ENCODE data around the gene FFAR1.

The FFAR1 gene, protein sequence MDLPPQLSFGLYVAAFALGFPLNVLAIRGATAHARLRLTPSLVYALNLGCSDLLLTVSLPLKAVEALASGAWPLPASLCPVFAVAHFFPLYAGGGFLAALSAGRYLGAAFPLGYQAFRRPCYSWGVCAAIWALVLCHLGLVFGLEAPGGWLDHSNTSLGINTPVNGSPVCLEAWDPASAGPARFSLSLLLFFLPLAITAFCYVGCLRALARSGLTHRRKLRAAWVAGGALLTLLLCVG (N-terminal part only)

GRCh38 chr19:35347171-35347929 is at the start of gene FFAR1:
Gene FFAR1, plus strand, starts transcription at chr19:35347902. Its CDS starts 3,650 bp downstream, at chr19:35351552.
- no peak for DNase-seq

DNA sequence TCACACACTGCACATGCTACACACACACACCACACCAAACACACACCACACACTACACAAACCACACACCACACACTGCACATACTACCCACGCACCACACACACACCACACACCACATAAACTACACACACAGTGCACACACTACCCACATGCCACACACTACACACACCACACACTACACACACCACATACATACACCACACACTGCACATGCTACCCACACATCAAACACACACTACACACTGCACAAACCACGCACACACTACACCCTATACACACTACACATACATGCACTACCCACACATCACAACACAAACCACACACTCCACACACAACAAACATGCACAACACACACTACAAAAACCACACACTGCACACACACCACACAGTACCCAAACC is 49.8 kb upstream of the FFAR1 start:
- DNase-seq = no peak

GRCh38 chr19:35298561-35298972 is 49.1 kb upstream of the FFAR1 start:
- no peak for DNase-seq

DNA sequence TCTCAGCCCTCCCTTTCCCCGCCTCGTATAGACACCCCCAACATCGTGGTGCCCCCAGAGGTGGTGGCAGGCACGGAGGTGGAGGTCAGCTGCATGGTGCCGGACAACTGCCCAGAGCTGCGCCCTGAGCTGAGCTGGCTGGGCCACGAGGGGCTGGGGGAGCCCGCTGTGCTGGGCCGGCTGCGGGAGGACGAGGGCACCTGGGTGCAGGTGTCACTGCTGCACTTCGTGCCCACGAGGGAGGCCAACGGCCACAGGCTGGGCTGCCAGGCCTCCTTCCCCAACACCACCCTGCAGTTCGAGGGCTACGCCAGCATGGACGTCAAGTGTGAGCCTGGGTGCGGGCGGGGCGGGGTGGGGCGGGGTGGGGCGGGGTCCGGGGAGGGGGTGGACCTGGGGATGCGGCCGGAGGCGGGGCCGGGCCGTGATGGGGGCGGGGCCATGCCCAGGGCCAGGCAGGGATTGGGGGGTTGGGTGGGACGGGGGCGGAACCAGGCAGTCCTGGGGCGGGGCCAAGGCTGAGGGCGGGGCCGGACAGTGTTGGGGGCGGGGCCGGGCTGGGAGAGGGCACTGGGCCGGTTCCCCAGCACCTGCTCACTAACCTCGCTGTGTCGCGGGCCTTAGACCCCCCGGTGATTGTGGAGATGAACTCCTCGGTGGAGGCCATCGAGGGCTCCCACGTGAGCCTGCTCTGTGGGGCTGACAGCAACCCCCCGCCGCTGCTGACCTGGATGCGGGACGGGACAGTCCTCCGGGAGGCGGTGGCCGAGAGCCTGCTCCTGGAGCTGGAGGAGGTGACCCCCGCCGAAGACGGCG is 48.0 kb upstream of the FFAR1 start:
- DNase-seq = no peak

DNA sequence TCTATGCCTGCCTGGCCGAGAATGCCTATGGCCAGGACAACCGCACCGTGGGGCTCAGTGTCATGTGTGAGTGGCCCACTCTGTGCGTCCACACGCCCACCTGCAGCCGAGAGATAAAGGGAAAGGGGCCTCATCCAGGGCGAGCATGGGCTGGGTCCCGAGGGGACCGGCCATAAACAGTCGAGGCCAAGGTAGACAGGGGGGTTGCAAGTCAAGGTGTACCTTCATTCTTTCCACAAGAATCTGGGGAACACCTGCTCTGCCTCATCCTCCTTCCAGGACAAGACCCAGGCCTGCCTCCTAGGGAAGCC is 47.4 kb upstream of the FFAR1 start:
- DNase-seq = no peak

- no peak for DNase-seq
These were observed 45.7 kb upstream of the FFAR1 start for GRCh38 chr19:35301961-35302360.

DNA sequence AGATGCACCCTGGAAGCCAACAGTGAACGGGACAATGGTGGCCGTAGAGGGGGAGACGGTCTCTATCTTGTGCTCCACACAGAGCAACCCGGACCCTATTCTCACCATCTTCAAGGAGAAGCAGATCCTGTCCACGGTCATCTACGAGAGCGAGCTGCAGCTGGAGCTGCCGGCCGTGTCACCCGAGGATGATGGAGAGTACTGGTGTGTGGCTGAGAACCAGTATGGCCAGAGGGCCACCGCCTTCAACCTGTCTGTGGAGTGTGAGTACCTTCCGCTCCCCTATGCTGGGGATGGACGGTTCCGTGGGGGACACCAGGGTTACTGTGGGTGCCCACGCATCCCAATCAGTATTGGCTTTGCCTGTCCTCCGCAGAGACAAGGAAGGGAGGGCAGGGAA is 45.3 kb upstream of the FFAR1 start:
- no peak for DNase-seq

- no peak for DNase-seq
These were observed 44.3 kb upstream of the FFAR1 start for GRCh38 chr19:35303357-35303915.

- no peak for DNase-seq
These were observed 43.7 kb upstream of the FFAR1 start for GRCh38 chr19:35304036-35304435.

- no peak for DNase-seq
These were observed 42.5 kb upstream of the FFAR1 start for GRCh38 chr19:35305181-35305580.

GRCh38 chr19:35306473-35307246 is 41.0 kb upstream of the FFAR1 start:
- no peak for DNase-seq

DNA sequence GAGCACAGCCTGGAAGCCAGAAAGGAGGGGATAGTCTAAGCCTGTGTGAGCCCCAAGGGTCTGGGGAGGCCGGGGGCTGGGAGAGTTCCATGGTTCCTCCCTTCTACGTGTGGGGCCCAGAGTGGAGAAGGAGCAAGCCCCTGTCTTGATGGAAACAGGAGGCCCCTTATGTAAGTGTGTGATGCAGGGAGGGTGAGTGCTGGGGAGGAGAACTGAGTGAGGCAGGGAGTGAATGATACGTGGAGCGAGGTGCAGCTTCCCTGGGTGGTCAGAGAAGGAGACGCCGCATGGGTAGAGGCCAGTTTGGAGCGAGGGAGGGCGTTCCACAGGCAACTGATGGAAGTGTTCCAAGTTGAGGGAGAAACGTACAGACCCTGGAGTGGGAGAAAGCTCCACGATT is 39.8 kb upstream of the FFAR1 start:
- no peak for DNase-seq

GRCh38 chr19:35308910-35309309 is 38.8 kb upstream of the FFAR1 start:
- DNase-seq = no peak

GRCh38 chr19:35309481-35310279 is 38.0 kb upstream of the FFAR1 start:
- no peak for DNase-seq

- DNase-seq = no peak
These were observed 37.4 kb upstream of the FFAR1 start for GRCh38 chr19:35310331-35310730.

GRCh38 chr19:35310811-35311465 is 36.8 kb upstream of the FFAR1 start:
- DNase-seq = no peak

GRCh38 chr19:35311901-35312665 is 35.6 kb upstream of the FFAR1 start:
- DNase-seq = no peak

DNA sequence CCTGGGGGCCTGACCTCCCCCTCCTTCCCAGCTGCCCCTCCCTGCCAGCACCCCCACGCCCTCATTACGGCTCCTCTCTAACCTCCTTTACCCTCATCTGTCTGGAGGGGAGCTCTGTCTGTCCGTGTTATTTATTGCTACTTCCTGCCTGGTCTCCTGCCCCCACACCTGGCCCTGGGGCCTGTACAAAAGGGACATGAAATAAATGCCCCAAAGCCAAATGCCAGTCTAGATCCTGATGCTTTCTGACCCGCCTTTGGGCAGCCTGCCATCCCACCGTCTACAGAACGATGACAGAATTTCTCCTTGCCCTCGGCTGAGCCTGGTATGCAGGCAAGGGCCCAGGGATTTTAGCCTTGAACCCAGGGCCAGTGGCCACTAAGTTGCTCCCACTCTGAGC is 34.1 kb upstream of the FFAR1 start:
- DNase-seq = no peak

GRCh38 chr19:35314031-35314430 is 33.7 kb upstream of the FFAR1 start:
- DNase-seq = no peak

GRCh38 chr19:35314858-35315470 is 32.7 kb upstream of the FFAR1 start:
- DNase-seq = no peak
